HL-60 (cell line): ENCODE data around the gene DOCK8.

ENCODE experiments used
- CTCF ChIP-seq: IDR thresholded peaks from one replicate; pipeline ENCODE4 v1.5.1; 2011; ENCODE audit warnings: low read length, control low read depth, inconsistent platforms; ENCODE audit not compliant: insufficient read depth
- POLR2AphosphoS5 ChIP-seq: IDR thresholded peaks from 2 replicates; pipeline ENCODE4 v1.6.1; 2012; ENCODE audit warnings: low read depth

- TF ChIP-seq CTCF (no peak), POLR2AphosphoS5 (no peak)
Measured at GRCh38 chr9:365436-365835, 150.8 kb downstream of the DOCK8 start.
